Measurements from ENCODE around the gene BDP1.
"Not testable (repeated sequence)": the region's sequence is repeated elsewhere in the genome, so short reads cannot be mapped to it uniquely, and the experiment has no call there.

GRCh38 chr5:71418026-71418425 lies 37.4 kb upstream of the BDP1 start:
- TF ChIP-seq CTCF (IDR thresholded peaks at IDR 0.05); POLR2A (IDR thresholded peaks at IDR 0.05; ENCODE audit: low read depth): not testable (repeated sequence)

Measured in esophagus muscularis mucosa (tissue), 3 donors.